ENCODE data around the gene DPP6.

- TF ChIP-seq CTCF (IDR thresholded peaks at IDR 0.05) (no peak), REST (IDR thresholded peaks at IDR 0.05; ENCODE audit: insufficient read depth in 1 of 2, low read depth in 2 of 2, low read length in 1 of 2) (no peak), POLR2AphosphoS5 (IDR thresholded peaks at IDR 0.05; ENCODE audit: low read depth, low read length) (no peak), SIN3A (IDR thresholded peaks at IDR 0.05; ENCODE audit: borderline replicate concordance, insufficient read depth, low read depth, low read length) (no peak)
Observed at GRCh38 chr7:154679379-154680053, 627.3 kb downstream of the DPP6 start.

Measured in Panc1 (cell line).